ENCODE data around the gene RRP9.
"Not testable (repeated sequence)": the region's sequence is repeated elsewhere in the genome, so short reads cannot be mapped to it uniquely, and the experiment has no call there.

The RRP9 gene

DNA sequence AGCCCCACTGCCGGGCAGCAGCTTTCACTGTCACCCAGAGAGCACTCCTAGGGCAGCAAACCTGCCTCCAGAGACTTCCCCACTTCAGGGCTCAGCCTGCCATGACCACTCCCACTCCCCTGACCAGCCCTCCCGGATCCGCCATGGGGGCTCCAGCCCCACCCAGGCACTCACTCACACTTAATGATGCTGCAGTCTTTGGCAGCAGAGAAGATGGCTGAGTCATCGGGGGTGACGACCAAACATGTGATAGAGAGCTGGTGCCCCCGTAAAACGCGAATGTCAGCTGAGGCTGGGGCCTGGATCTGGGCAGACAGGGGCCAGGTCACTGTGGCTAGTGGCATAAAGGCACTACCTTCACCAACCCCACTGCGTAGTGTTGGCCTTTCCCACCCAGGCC lies 4.7 kb downstream of the RRP9 start:
- no peak for DNase-seq

DNA sequence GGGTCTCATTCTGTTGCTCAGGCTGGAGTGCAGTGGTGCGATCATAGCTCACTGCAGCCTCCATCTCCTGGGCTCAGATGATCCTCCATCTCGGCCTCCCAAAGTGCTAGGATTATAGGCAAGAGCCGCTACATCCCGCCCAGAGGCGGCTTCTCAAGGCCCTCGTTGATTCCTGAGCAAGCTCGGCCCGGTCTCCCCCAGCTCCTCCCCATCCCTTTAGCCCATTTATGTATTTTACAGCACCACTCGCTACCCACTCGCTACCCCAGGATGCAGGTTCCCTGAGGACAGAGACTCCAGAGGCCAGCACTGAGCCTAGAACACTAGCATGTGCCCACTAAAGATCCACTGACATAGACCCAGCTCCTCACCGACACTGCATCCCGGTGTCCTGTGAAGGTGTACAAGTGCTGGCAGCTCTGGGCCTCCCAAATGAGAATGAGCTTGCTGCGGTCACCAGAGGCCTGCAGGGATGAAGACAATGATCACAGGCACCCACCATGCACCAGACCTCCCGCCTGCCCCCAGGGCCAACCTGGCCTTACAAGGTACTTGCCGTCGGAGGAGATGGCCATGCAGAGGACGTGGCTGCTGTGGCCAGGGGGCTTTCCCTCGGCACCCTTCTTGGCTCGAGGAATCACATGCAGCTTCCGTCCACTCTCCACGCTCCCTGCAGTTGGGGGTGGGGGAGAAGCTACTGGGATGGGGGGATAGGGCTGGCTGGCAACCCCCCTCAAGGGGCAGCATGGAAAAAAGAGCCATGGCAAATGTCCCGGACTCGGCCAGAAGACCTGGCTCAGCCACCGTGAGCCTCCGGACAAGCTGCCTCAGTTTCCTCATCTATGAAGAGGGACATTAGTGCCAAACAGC lies 5.6 kb downstream of the RRP9 start:
- no peak for DNase-seq

DNA sequence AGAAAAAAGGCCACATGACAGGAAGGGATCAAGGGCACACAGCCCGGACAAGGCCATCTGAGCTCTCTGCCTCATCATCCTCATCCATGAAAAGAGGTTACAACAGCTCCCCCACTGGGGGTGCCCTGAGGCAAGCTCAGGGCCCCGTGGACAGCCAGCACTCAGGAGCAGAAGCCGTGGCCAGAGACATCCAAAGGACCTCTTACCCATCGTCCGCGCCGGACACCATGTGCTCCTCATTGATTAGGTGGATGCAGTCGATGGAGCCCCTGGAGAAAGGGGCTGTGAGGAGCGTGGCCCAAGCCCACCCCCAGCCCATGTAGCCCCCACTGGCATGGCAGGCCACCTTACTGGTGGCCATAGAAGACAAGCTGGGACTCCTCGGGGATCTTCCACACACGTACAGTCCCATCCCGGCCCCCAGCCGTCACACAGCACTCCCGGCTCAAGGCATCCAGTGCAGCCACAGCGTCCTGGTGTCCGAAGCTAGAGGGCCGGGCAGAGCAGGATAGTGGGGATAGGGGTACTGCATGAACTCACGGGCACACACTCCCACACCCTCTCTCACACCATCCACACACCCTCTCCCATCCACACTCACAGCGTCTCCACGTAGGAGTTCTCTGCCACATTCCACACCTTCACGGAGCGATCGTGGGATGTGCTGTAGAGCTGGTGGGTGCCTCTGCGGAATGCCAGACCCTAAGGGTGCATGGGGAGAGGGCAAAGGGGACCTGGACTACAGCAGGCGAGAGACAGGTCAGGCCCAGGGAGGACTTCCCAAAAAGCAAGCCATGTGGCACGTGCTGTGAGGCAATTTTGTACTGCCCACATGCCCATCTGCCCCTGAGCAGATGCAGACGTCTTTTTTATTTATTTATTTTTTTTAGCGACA lies 6.5 kb downstream of the RRP9 start:
- no peak for DNase-seq

DNA sequence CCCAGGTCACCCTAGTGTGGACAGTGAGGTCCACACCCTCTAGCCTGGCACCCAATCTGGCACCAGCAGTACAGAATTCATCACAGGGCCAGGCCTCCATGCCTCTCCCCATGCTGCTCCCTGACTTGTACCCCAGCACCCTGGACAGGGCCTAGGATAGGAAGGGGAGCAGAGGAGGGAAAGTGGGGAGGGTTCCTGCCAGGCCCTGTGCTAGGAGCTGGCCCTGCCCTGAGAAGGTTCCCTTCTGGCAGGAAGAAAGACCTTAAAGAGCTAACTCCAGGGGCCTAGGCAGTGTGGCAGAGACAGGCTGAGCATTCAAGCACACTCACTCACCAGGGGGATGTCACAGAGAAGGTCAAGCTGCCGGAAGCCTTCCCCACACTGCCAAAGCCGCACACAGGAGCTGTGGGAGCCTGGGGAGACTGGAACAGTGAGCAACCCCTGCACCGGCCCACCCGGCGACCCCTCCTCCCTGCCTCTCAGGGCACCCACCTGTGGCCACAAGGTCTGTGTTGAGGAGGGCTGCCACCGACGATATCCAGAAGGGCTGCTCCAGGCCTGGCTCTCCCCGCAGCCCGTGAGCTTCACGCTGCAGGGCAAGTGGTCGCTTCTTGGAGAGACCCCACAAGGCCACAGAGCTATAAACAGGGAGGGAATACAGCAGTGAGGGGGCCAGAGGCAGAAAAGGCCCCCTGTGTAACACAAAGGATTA lies 7.4 kb downstream of the RRP9 start:
- DNase-seq = no peak

DNA sequence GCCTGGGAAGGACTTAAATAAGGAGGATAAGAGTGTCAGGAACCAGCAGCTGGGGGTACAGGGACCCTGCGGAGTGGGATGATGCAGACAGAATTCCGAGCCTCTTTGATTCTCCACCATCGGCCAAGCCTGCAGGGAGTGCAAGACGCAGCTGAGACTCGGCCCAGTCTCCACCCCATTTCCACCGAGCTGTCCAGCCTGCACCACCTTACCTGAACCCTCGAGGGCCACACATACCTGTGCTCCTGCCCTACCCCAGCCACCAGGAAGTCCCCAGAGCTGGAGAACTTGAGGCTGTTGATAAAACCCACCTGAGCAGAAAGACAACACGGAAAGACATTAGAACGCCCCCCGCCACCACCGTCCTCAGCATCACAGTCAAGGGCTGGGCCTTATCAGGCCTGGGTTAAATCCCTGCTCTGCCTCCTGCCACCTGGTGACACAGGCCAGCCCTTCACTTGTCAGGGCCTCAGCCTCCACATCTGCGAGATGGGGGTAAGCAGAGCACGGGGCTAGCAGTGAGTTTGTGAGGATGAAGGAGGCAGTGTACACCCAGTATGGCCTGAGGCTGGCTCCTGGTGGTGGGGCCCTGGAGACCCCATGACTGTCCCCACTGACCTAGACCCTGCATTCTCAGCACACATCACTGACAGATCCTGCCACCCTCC lies 8.1 kb downstream of the RRP9 start:
- DNase-seq = no peak

DNA sequence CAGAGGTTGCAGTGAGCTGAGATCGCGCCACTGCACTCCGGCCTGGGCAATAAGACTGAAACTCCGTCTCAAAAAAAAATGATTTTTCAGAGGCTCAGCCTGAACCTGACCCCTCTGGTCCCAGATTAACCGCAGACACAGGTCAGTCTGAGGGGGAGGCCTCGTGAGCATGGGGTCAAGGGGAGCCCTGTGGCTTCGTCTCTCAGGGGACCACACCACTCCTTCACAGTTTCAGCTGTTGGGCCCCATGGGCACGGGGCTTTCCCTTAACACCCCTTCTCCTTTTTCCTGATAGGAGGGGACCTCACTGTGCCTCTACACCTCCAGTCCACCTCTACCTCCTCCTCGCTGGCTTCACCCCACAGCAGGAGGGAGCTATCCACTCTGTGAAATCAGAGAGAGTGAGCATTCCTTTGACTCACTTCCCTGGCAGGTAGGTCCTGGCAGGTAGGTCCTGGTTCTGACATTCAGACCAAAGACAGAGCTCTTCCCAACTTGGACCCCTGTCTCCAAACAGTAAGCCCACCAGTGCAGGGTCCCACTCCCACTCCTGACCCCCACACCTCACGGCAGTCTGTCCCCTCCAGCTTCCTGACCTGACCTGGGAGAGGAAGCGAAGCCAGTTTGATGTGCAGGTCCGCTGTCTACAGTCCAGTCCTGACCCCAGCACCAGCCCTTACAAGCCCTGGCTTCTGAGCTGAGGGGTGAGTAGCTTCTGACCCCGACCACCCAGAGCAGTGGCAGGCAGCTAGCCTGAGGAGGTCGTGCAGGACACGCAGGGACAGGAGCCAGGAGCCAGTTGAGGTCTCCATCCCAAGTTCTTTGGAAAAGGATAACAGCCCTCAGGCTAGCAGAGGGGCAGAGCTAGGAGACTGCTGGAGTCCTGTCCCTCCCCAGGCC lies 9.0 kb downstream of the RRP9 start:
- no peak for DNase-seq

DNA sequence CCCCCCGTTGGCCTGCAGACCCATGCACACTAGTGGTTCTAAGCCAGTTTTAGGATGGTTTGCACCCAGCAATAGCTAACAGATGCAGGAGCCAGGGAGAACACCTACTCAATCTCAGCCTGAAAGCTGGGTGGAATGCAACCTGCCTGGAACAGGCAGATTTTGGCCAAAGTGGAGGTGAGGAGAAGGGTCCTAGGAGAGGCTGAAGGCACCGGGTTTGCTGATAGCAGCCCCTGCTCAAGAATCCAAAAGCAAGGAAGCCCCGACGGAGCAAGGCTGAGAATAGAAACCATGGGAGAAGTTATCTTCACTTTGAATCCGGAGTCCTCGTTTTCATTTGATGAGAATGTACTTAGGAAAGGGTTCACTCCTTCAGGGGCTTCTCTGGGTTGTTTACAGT lies 9.9 kb downstream of the RRP9 start:
- no peak for DNase-seq

DNA sequence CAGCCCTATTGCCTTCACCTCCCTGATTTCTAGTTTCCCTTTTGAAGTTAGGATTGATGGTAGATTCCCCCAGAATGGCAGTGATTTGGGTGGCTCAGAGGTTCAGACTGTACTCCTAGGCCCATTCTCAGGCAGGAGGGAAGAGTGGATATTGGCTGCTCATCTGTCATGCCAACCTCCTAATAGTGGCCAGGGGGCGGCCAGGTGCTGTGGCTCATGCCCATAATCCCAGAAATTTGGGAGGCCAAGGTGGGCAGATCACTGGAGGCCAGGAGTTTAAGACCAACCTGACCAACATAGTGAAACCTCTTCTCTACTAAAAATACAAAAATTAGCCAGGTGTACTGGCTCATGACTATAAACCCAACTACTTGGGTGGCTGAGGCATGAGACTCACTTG lies 11.3 kb downstream of the RRP9 start:
- DNase-seq = no peak

DNA sequence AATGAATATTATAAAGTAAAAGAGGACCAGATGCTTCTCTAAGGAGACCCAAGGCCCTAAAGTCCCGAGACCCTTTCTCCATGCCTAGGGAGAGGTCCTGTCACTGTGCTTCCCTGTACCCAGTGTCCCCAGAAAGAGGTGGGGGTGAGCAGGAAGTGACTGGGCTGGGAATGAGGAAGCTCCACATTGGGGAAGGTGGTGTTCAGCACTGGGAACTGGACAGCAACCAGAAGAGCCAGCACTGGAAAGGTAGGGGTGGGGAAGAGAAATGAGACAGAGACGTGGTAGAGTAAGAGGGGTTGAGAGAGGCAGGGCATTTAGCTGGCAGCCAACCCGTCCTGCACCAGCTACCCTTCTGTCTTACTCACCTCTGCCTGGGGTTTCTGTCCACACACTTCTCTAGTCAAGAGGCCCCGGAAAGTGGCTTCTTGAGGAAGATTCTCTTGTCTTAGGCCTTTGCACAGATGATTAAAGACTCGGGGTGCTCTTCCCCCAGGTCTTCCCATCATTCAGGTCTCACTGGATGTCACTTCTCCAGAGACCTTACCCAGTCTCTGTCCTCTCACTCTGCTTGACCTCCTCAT lies 12.2 kb downstream of the RRP9 start:
- DNase-seq = no peak

DNA sequence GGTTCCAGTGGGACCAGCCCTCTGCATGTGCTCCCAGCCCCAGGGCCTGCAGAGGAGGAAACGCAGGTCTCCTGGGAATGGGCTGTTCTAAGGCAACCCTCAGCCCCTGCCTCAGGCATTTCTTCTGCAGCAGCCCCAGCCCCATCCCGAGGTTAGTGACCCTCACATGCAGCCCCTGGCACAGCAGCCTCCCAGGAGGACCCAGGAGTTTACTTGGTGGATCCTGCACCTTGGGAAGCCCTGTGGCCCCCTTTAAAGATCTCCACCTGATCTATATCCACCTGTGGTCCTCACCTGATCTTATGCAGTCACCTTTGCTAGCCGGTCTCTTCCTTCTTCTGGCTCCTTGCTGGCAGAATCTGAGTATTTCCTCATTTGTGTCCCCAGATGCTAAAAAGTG lies 12.7 kb downstream of the RRP9 start:
- not testable (repeated sequence) for DNase-seq

DNA sequence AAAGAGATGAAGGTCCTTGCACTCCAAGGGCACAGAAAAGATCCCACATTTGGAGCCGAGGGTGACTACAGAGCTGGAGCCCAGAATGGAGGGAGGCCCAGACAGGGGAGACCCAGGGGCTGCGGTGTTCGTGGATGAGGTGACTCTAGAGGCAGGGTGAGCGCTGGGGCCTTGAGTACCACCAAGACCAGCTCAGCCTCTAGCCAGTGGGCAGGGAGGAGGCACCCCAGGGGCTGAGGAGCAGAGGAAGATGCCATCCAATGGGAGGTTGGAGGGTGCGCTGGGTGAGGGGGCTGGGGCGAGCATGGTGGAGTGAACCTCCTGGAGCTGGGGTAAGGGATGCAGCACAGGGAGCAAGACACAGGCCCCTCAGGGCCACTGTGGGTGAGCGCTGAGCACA lies 13.3 kb downstream of the RRP9 start:
- no peak for DNase-seq

DNA sequence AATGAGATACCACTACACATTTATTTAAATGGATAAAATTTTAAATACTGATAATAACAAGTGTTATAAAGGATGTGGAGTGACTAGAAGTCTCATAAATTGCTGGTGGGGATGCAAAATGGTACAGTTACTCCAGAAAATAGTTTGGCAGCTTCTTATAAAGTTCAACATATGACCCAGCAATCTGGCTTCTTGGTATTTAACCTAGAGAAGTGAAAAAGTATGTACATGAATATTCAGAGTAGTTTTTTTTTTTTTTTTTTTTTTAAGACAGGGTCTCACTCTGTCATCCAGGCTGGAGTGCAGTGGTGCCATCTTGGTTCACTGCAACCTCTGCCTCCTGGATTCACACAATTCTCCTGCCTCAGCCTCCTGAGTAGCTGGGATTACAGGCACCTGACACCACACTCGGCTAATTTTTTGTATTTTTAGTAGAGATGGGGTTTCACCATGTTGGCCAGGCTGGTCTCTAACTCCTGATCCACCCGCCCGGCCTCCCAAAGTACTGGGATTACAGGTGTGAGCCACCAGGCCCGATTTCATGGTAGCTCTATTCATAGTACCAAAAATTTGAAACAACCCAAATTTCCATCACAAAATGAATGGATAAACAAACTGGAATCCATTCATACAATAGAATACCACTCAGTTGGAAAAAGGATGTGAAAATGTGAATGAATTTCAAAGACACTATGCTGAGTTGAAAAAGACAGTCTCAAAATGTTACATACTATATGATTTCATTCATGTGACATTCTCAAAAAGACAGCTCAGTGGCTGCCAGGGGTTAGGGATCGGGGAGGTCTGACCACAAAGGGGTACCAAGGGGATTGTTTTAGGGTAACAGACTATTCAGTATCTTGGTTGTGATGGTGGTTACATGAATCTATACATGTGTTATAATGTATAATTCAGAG lies 14.4 kb downstream of the RRP9 start:
- no peak for DNase-seq

DNA sequence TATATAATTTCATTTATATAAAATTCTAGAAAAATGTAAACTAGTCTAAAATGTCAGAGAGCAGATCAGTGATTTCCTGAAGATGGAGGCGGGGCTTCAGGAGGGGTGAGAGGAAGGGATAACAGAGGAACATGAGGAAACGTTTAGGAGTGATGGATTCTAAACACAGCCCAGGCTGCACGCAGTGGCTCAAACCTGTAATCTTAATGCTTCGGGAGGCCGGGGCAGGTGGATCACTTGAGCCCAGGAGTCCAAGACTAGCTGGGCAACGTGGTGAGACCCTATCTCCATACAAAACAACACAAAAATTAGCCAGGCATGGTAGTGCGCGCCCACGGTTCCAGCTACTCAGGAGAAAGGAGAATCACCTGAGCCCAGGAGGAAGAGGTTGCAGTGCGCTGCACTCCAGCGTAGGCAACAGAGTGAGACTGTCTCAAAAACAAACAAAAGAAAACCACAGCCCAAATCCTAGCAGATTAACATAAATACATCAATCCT lies 20.6 kb downstream of the RRP9 start:
- no peak for DNase-seq

DNA sequence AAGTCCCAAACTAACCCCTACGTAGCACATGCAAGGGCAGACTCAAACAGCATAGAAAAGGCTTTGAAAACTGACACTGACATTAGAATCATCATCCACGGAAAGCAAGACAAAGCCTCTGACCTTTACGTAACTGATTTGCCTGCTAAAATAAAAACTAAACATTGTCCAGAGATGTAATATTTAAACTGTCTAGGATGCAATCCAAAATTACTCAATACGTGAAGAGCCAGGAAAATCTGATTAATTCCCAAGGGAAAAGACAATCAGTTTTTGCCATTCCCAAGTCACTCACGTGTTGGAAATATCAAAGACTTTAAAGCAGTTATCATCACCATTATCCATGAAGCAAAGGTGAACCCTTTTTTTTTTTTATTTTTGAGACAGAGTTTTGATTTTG lies 25.3 kb downstream of the RRP9 start:
- no peak for DNase-seq

DNA sequence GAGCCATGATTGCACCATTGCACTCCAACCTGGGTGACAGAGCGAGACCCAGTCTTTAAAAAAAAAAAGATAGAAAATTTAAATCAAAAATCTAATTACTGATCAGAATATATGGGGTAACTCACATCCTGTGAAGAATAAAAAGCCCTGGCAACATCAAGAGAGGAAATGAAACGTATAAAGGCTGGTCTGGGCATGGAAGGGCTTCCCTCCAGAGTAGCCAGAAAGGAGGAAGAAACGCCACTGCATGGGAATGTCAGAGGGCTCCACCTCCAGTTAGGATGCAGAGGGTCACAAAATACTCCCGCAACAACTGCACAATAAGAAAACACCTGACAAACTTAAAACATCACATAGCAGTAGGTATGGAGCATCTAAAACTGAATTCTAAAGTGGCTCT lies 33.7 kb downstream of the RRP9 start:
- no peak for DNase-seq

DNA sequence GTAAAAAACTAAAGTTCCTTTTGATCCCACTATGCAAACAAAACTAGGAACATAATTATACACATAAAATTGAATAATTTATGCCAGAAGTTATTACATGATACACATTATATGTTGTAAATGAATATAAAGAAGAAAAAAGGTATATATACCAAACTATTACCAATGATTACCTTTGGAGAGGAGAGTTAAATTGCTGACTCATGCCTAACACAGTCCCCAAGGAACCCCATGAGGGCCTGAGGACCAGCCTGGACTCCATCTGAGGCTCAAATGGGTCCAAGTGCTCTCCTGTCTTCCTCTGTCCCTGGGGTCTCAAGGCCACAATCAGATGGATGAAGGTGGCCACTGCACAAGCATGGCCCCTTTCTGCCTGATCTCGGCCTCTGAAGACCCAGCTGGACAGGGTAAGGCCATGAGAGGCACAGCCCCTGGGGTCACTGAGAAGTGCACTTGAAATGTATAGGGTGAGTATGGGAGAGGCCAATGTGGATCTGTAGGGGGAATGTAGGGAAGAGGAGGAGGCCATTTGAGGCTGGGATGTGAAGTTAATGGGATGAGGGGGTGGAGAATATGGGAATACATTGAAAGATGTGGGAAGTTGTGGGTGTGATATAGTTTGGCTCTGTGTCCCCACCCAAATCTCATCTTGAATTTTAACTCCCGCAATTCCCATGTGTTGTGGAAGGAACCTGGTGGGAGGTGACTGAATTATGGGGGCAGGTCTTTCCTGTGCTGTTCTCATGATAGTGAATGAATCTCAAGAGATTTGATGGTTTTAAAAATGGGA lies 37.5 kb downstream of the RRP9 start:
- no peak for DNase-seq

DNA sequence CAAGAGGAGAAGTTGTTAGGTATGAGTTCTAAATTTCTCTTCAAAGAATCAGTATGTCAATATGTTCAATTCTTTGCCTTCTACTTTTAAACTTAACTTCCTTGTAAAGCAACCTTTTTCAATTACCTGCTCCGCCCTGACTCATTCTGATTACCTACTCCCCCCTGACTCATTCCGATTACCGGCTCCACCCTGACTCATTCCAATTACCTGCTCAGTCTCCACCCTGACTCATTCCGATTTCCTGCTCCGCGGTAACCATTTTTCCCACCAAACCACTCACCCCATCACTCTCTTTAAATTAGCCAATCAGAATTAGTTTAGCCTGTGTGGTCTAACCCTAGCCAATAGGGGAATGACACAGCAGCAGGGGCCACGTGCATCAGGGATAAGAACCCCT lies 39.3 kb downstream of the RRP9 start:
- DNase-seq = not testable (repeated sequence)

DNA sequence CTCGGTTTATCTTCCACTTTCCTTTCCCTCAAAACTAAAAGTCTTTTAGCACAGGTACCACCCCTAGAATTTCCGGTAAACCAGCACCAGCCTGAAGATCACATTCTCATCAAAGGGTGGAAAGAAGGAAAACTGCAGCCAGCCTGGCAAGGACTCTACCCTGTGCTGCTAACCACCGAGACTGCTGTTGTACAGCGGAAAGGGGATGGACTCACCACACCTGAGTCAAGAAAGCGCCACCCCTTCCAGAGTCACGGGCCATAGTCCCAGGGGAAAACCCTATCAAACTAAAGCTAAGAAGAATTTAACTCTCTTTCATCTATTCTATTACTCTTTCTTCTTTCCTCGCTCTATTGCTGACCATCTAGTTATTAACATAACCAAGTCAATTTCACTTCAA lies 41.7 kb downstream of the RRP9 start:
- DNase-seq = not testable (repeated sequence)

DNA sequence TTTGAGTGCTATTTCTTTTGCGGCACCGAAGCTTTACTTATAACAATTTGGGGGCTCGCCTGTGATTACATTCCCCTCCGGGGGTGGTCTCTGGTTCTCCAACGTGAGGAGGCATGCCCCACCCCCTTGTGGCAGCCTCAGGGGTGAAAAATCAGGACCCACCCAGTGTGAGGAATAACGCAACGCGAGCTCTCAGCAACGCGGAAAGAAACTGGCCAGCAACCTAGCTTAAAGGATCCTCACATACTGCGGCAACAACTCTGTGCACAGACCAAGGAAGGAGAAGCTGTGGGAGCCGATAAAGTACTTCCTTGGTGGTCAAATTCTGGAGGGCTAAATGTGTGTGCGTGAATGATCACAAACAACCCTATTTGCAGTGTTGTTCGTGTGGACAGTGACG lies 44.3 kb downstream of the RRP9 start:
- no peak for DNase-seq
